HG03280 (cell line): ENCODE measurements around the gene AIFM1.

Source experiments
- ATAC-seq: cut with Tn5 transposase; IDR thresholded peaks from one replicate; pipeline ENCODE4 v1.9.1; 2021; ENCODE audit warnings: mild to moderate bottlenecking, moderate library complexity; ENCODE audit not compliant: unreplicated experiment

The AIFM1 gene

GRCh38 chrX:130171446-130172126, 5.9 kb upstream of the AIFM1 start, which contains the start of gene RAB33A:
Gene RAB33A (plus strand): TSS chrX:130171962. CDS start chrX:130172063, 101 bp downstream.
- ATAC-seq: no peak

DNA sequence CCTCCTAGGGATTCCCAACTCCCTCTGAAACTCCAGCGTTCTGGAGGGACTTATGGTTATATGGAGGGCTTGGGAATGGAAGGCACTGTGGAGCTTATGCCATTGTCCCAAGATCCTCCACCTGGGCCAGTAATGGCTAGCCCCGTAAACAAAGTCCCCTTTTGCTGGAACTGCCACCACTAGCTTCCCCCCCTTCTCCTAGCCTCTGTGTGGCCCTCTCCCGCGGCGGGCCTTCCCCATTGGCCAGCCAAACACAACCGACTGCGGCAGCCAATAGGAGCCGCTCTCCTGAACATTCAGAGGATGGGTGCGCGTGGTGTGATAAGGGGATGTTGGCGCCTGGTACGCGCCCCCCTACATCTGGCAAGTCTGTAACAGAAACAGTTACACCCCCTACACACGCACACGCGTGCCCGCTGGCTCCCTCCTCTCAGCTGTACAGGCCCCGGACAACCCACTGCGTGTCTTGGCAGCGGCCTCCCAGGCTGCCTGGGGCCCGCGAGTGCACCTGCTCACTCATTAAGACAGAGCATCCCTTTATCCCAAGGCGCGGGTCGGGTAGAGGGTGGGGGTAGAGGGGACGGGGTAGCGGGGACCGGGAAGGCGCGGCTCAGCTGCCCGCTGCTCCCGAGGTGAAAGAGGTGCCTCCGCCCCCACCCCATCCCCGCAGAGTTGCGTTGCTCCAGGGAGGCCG, 5.3 kb upstream of the AIFM1 start:
- ATAC-seq: peak; percentile 71

DNA sequence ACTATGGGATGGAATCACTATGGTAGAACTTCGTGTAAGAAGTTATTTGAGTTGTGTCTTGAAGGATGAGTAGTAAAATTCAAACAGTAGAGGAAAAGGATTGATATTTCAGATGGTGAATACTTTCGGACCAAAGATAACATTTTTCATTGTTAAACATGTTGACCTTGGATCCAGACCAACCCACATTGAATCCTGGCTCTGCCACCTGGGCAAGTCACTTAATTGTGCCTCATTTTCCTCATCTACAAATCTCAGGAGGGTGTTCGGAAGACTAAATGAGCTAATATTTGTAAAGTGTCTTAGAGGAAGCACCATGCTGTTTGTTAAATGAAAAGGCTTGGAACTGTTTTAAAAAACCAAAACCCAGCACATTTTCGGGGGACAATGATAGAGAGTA, 1.4 kb upstream of the AIFM1 start:
- ATAC-seq: no peak

DNA sequence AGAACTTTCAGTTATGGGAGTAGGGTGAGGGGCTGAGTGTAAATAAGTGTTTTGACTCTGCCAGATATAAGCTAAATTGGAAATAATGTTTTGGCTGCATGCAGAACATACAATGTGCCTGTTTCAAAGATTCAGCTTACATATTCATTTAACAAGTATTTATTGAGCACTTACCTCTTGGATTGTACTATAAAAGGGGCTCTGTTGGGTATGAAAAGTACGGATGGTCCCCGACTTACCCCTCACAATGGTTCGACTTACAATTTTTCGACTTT, 799 bp upstream of the AIFM1 start:
- ATAC-seq: no peak

DNA sequence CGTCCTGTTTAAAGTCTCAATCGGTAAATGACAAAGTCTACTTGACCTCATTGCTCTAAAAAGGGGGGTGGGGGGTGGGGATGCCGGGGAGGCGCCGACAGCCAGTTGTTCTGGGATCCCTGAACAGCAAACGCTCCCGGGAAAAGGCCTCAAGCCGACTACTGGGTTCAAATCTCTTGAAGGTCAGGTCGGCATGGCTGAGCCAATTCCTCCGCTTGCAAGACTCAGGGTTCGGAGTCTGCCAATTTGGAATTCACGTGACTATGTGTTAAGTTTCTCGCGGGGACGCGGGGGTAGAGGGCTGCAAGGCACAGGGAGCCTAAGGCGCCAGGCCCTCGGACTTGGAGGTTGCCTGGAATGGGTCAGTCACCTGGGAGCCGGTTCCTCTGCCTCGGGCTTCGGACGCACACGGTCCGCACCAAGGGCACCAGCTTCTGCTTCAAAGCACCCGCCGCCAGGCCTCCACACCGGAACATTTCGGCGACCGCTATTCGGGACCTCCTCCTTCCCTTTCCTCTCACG, 399 bp downstream of the AIFM1 start:
- no peak for ATAC-seq

DNA sequence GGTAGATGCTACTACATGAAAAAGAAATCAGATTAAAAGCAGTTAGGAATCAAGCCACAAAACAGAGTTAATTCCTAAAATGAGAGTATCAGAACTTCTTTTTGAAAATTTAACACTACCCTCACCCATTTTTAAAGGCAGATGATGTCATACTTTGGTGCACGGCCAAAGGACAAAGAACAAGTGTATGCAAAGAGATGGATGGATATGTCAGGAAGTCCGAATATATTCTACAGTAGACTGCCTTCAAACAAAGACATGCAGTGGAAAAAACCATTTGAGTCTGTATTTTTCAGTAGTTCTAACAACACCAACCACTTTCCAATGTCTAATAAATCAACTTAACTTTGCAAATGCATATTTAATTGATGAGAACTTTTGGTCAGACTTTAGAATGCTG, 2.2 kb downstream of the AIFM1 start:
- ATAC-seq: no peak

GRCh38 chrX:130162094-130162735, 3.4 kb downstream of the AIFM1 start:
- no peak for ATAC-seq

DNA sequence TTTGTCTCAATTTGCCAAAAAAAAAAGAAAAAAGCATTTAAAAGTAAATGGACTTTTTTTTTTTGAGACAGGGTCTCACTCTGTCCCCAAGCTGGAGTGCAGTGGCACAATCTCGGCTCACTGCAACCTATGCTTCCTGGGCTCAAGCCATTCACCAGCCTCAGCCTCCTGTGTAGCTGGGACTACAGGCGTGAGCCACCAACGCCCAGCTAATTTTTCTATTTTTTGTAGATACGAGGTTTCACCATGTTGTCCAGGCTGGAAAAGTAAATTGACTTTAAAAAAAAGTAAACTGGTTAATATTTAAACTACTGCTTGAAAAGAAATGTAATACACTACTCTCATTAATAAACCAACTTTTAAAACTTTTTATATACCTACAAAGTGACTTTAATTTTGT, 5.9 kb downstream of the AIFM1 start:
- ATAC-seq: no peak

GRCh38 chrX:130158311-130158710, 7.3 kb downstream of the AIFM1 start:
- no peak for ATAC-seq

DNA sequence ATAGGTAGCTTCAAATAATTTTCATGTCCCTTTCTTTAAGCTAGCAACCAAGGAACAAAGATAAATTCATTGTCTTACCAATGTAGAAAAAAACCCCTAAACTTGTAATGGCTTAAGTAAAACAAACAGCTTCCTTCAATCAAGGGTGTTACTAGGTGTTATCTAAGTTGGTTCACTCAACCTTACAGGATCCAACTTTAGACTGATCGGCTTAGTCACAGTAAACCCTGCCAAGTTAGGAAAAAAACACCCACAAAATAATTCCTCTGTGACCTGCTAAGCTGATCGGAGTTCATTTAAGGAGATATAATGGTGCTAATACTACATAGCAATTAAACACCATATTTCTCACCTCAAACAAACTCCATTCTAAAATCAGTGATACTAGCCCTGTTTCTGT, 10.1 kb downstream of the AIFM1 start:
- ATAC-seq: no peak

DNA sequence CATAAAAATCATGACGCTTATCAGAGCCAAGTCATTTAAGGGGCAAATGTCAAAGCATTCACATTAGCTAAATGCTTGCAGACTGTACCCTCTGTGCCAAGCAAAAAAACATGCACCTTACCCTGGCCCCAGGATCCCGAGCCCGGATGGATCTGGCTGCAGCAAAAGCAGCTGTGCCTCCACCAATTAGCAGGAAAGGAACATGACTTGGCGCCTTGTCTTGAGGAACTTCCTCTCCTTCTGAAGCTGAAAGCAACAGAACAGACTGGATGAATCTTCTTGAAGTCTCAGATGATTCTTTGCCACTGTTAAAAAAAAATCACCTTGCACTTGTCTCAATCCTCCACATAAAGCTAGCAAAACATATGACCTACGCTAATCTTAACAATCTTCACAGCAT, 18.0 kb downstream of the AIFM1 start:
- ATAC-seq: no peak

DNA sequence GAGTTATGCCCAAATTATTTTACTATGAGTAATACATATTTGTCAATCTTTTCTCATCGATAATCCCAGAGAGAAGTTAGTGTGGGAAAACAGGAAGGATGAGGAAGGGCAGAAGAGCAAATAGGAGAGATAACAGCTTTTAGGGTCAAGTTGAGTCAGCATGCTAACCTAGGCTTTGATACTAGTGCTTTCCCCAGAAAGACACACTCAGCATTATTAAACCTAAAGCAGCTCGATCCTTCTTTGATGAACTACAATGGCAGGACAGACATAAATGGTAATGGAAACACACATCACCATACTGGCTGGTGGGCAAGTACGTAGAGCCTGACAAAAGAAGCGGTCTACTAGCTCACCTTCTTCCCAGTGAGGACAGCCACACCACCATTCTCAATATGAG, 20.5 kb downstream of the AIFM1 start:
- ATAC-seq: no peak

- no peak for ATAC-seq
These were observed 21.1 kb downstream of the AIFM1 start for GRCh38 chrX:130144509-130144908.

- ATAC-seq: no peak
These were observed 26.0 kb downstream of the AIFM1 start for GRCh38 chrX:130139474-130140201.

DNA sequence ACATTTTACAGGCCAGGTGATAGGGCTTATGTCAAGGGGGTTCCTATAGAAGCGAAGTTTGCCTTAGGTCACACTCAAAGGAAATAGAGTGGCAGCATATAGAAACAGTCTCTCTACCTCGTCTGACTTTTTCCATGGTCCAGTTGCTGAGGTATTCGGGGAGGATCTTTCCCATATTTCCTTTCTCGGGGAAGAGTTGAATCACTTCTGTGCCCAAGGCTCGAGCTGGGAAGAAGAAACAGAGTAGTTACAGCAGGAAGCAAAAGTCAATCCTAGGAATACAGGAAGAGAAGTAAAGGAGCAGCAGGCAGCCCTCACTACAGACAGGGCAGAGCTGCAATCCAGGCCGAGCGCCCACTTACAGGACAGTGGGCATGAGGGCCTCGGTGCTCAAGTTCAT, 28.7 kb downstream of the AIFM1 start:
- no peak for ATAC-seq

DNA sequence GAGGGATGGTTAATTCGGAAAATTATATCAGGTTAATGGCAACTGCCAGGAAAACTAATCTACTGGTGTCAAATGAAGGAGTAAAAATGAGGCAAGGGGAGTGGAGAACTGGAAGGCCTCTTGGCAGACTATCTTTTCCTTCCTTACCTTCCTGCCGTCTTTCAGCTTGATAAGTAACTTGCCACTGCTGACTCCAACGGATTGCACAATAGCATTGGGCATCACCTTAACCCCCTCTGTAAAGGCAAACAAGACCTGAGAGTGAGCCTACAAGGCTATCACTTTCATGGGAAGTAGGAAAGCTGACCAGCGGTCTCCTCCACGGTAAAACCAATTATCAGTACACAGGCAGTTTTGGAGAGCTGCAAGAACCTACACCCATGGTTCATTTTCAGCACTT, 29.1 kb downstream of the AIFM1 start:
- ATAC-seq: no peak

- ATAC-seq: no peak
These were observed 34.7 kb downstream of the AIFM1 start for GRCh38 chrX:130130990-130131389.

GRCh38 chrX:130125091-130125874, 40.4 kb downstream of the AIFM1 start:
- ATAC-seq: no peak

- ATAC-seq: no peak
These were observed 41.1 kb downstream of the AIFM1 start for GRCh38 chrX:130124577-130124976.

- ATAC-seq: no peak
These were observed 44.2 kb downstream of the AIFM1 start for GRCh38 chrX:130121505-130121800.
